Middle frontal gyrus (tissue), 1 donor: Measurements from ENCODE around the gene ADAM10.

ENCODE experiments used
- DNase-seq: peaks from one replicate; pipeline ENCODE4 v3.0.0-alpha.2; 2015; ENCODE audit warnings: low spot score; ENCODE audit errors: extremely low spot score

ADAM10 gene

DNA sequence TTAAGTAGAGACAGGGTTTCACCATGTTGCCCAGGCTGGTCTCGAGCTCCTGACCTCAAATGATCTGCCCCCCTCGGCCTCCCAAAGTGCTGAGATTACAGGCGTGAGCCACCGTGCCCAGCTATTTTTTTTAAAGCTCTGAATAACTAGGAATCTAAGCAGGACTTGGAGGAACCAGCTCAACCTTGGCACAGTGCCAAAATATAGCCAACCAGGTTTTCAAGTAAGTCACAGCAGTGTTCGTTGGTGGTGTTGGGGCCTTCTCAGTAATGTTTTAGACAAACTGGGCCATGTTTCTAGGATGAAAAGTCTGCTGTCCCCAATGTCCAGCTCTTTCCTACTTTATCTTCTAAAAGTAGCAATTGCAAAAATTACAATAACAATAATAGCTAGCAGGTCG lies 6.4 kb upstream of the ADAM10 start:
- DNase-seq = no peak

DNA sequence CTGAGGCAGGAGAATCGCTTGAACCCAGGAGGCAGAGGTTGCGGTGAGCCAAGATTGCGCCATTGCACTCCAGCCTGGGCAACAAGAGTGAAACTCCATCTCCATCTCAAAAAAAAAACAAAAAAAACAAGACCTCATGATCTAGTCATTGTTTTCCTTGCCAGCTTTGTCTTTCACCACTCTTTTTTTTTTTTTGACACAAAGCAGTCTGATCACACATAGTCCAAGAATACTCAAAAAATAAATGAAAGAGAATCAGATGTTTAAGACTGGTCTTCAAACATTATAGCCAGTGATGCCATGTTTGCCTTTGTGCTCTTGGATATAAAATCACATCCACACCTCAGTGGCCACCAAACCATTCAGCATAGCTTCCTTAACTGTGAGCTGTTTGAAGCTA lies 5.8 kb upstream of the ADAM10 start:
- no peak for DNase-seq

DNA sequence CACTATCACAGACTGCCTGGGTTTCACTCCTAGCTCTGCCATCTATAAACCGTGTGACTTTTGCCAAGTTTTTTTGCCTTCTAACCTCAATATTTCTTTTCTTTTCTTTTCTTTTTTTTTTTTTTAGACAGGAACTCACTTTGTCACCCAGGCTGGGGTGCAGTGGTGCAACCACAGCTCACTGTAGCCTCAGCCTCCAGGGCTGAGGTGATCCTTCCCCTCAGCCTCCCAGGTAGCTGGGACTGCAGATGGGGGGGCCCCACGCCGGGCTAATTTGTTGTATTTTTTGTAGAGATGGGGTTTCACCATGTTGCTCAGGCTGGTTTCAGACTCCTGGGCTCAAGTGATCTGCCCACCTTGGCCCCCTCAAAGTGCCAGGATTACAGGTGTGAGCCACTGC lies 3.2 kb upstream of the ADAM10 start:
- DNase-seq = no peak

DNA sequence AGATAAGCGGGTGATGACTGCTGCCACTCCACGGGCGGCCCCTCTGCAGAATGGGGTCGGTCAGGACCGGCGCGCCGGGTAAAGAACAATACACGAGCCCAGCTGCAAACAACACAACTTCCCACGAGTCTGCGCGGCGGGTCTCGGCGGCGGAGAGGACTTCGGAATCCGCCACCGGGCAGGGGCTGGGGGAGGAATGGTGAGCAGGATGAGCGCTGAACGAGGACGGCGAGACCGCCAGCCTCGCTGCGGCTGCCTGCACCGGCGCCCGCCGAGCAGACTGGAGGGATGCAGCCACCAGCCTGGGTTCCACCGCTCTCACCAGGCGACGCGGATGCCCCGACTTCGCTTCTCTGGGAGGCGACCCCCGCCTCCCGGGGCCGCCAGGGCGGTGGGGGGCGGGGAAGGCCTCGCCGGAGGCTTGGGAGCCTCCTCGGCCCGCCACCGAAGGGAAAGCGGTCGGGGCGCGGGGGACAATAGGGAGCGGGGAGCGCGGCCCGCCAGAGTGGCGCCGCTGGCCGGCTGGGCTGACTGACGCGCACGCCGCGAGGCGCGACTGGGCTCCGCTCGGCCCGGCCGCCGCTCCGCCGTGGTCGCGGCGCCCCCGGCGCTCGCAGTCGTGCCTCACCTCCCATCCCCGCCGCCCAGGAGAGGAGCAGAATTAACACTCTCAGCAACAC lies 515 bp downstream of the ADAM10 start:
- DNase-seq = no peak

DNA sequence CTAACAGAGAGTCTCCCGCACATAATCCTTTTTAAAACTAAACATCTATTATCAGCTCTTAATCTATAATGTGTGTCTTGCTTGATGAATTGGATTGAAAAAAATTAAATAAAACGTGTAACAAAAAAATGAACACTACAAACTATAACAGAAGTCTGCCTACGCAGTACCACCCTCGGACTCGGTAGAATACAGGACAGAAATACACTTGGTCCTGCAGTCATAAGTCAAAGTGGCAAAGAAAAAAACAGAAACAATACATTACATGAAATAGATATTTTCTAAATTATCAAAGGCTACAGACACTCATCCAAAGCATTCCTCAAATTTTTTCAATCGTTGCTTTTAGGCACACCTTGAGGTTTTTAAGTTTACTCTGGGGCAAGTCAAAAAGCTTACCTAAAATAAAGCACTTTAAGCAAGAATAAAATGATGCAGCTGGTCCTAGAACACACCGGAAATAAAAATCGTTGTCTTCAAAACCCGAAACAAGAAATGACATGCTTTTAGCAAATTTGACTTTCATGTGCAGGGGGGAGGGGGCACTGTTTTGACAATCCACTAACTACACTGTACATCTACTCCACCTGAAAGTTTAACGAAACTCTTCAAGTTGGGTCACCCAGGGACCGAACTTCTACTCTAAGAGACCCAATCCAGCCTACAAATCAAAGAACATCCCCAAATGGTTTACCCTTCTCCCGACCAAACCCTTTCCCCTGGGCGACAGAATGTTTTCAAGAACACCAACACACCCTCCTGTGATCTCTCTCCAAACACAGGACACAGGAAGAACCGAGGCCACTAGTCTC lies 1.3 kb downstream of the ADAM10 start:
- DNase-seq = no peak

DNA sequence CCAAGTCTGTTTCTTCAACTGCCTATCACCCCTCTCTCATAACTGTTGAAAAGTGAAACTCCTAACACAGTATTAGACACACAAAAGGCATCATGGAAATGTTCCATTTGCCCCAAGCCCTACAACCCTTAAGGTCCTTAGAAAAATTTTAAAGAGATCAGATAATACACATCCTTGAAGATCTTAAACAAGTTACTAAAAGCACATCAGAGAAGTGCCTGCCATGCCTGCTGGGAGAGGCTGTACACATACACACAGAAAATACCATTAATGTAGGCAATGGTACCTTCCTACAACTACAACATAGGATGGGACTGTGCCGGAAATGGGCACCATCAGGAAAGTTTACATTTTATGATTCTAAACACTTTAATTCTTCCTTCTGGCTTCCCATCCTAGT lies 3.3 kb downstream of the ADAM10 start:
- no peak for DNase-seq

DNA sequence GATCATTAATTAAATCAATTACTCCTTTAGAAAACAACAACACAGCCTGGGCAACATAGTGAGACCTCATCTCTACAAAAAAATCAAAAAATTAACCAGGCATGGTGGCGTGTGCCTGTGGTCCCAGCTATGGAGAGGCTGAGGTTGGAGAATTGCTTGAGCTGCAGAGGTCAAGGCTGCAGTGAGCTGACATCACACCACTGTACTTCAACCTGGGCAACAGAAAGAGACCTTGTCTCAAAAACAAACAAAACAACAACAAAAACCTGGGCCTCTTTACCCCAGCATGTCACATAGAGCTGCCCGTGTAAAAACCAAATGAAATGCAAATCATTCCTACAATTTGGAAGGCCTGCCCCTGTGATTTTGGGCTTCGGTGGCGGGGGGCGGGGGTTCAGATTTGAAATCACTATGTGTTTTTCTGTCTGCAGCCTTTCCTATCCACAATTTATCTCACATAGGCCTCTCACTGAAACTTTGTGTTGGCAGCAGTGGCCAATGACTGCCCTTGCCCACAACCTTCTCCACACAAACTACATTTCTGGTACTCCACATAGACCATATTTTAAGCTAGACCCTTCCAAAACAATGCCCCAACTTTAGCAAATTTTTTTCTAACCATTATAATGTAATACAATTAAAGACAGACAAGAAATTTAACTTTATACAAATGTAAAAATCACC lies 6.5 kb downstream of the ADAM10 start:
- DNase-seq = no peak

DNA sequence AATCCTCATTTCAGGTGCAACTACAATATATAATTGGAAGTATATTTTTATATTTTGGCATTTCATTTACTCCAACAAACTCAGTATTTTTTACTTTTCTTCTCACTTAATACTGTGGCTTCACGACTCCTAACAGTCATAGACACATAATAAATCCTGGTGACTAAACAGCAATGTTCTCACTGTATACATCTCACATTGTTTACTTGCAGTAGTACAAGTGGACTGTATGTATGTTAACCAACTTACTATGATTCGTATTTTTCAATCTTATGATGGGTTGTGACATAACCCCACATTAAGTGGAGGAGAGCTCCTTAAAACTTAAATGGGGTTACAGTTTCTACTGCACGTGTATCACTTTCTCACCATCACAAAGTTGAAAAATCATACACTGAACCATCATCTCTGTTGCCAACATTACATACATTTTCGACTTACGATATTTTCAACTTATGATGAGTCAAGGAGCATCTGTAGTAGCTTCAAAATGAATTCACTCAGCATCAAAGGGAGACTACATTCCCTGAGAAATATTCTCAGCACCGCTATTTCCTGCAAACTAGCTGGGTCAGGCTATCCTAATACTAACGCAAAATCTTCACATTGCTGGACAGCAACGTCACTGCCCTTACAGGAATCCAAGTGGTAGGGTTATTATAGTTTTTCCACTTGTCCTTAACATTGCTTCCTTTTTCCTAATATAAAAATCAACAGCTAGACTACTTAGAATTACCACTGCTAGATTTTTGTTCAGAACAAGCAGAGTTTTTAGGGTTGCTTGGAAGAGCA lies 7.3 kb downstream of the ADAM10 start:
- no peak for DNase-seq

DNA sequence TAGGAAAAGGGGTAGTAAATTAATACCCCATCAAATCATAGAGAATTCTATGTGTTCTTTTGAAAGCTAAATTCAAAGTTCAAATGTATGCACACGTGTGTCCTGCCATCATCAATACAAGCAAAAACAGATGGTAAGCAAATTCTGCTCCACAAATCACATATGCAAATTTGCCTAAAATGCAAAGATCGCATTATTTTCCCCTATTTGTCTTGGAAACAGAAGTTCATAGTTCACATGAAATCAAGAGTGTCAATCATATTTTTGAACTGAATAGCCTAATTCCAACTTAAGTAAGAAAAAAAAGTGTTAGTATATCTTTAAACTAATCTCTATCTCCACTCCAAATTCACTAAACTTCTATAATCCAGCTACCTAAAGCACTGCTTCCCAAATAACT lies 8.5 kb downstream of the ADAM10 start:
- no peak for DNase-seq

DNA sequence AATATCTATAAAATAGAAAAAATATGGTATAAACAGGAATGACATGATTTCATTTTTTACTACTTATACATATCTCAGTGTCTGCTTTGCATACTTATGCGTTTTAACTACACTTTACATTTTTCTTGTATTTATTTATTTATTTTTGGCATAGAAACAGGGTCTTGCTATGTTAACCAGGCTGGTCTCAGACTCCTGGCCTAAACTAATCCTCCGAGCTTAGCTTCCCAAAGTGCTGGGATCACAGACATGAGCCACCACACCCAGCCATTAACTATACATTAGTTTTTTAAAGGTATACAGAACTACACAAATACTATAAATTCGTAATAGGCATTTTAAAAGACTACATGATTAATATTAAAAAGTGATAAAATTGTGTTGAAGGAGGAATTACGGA lies 9.1 kb downstream of the ADAM10 start:
- no peak for DNase-seq

DNA sequence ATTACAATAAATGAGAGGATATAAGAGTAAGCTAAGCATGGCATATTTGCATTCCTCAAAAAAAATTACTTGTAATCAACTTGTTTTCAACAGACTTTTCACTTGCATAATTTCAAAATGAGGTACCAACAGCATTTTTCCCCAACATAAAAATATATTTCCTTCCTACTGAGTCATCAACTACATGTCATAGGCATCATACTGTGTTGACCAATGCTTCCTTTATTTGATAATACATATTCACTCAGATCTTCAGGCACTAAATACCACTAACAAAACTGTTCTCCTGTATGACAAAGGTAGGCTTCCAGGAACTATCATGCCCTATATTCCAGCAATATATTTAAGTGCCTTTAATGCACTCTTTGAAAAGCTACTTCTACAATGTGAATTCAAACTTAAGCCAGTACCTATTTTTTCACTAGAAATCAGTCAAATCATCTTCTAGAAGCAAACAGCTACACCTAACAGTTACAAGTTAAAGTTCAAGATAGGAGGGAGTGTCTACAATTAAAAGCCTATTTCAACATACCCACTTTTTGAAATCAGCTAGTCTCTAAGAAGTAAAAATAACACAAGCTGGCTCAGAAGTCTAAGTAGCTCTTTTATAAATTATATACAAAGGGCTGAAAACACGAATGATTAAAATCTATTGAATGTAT lies 11.3 kb downstream of the ADAM10 start:
- DNase-seq = no peak

DNA sequence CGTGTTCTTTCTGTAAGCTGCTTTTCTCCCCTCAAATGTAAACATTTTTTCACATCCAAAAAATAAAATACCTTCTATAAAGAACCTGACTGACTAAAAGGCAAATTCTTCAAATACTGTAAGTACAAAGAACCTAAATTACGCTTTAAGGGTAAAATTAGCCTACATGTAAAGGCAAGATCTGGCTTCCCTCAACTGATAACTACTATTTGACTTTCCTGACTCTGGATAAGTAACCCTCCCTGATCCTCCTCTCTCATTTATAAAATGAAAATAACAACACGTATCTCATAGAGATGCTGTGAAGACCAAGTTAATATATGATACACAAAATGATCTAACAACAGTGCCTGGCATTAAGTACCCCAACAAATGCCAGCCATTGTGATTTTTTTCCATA lies 12.2 kb downstream of the ADAM10 start:
- DNase-seq = no peak

DNA sequence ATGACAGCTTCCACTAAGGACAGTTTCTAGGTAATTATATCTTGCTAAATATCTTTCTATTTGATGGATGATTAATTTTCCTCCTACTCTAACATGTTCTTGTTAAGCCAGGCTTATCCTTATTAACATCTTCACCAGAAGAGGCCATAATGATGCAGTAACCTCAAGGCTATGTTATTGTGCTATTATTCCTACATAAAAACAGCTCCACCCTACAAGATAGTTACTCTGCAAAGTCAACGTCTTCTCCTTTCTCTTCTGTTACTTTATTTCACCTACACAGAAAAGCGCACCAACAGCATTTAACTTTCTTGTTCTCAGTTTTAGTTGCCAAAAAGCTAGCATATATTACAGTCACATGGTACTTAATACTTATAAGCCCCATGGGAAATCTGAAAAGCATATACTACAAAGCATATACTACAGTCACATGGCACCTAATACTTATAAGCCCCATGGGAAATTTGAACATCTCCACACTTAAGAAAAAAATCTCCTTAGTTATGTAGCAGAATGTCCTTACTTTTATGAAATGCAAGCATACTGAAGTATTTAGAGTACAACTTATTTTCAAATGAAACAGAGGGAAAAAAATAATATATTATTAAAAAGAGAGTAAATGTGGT lies 13.4 kb downstream of the ADAM10 start:
- no peak for DNase-seq

DNA sequence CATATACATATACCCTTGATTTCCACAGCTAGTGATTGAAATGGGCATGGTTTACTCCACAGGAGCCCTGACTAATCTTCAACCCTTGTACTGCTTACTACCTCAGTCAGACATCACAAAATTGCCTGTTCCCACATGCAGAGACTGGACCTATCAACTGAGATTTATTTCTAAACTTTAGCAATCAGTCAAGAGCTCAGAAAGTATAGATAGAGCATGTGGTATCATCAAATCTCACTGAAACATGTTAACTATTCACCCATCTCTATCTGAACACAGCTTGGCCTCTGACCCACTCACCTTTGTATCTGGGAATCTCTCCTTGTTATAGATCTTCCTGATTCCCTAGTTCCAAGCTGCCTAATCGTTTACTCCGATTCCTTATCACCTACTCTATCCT lies 14.6 kb downstream of the ADAM10 start:
- DNase-seq = no peak

DNA sequence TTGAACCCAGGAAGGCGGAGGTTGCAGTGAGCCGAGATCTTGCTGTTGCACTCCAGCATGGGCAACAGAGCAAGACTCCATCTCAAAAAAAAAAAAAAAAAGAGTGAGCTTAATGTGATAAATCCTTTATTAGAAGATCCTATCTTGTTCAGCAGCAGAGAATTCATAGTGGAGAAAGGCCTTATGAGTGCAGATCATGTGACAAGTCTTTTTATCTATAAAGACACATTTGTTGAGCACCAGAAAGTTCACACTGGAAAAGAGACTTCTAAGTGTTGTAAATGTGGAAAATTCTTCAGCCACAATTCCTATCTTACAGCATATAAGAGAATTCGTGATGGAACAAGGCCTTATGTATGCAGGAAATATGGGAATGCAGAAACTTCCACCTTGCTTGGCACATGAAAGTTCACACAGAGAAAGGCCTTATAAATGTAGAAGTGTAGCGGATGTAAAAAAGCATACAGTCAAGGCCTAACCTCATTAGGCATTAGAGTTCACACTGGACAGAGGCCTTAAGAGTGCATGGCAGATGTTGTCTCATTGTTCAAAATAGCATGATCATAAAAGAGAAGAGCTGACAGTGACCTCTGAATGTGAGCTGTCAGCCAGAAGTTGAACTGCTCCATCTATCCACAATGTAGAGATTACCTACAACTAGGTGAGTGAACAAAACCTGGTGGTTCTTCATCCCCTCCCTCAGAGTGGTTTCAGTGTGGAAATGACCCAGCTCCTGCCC lies 16.7 kb downstream of the ADAM10 start:
- DNase-seq = no peak

DNA sequence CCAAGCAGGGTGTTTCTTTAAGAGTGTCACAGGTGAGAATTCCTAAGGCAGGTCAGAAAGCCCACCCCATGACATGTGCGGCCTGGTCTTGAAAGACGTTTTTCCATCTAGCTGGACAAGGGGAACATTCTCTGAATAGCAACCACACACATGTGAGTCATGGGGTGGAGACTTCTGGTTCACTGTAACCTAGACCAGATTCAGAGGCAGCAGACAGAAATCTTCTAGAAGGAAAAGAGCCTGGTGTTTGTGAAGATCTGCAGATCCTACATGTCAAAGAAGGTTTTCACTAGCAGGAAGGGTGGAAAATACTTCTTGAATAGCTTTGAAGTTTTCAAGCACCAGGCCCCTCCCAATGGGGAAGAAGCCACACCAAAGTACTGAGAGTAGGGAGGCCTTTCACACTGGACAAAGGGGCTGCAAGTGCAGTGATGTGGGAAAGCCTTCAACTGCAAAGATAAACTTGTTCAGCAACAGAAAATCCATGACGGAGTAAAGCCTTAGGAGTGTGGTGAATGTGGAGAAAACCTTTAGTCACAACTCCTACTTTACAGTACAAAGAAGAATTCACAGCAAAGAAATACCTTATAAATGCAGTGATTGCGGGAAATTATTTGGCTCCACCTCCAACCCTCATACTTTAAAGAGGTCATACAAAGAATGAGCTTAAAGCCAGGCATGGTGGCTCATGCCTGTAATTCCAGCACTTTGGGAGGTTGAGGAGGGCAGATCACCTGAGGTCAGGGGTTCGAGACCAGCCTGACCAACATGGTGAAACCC lies 17.6 kb downstream of the ADAM10 start:
- DNase-seq = no peak

DNA sequence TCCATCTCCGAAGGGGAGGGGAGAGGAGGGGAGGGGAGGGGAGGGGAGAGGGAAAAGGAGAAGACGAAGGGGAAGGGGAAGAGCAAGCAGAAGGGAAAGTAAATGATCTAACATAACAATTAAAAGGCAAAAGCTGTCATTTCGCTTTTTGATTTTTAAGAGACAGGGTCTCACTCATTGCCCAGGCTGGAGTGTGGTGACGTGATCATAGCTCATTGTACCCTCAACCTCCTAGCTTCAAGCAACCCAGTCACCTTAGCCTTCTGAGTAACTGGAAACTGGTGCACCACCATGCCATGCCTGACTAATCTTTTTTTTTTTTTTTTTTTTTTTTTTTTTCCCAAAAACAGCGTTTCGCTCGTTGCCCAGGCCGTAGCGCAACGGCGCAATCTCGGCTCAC lies 22.6 kb downstream of the ADAM10 start:
- DNase-seq = no peak

DNA sequence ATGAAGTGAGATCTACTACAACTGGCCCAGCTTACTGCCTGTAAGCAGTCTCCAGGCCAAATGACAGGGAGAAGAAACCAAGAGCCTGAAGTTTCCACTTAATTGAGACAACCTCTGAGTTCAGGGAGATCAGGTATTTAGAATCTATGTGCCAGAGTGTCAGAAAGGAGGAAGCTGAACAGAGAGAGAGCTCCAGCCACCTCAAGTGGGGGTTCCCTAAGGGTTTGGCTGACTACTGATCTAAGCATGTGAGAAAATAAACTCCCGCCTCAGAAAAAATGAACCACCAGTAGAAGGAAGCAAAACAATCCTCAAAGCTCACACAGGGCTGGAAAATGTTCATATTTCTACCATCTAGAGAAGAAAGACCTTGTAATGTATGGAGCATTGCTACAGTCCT lies 25.0 kb downstream of the ADAM10 start:
- no peak for DNase-seq

DNA sequence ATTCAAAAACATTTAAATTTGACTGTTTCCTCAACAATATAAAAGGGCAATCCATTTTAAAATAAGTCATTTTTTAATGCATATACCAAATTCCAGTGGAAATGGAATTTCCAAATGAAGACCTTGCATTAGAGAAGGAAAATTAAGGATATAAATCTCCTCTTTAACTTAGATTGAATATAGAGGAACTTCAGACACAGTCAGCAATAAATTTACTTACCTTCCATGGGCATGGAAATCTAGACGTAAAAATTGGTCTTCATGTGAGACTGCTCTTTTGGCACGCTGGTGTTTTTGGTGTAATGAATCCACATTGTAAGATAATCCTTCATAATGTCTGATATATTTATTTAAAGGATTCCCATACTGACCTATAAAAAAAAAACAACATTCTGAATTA lies 32.1 kb downstream of the ADAM10 start:
- no peak for DNase-seq
